ENCODE measurements around the gene RBP3.

RBP3 gene

GRCh38 chr10:47339186-47339735 lies 8.9 kb upstream of the RBP3 start:
- DNase-seq = no peak

GRCh38 chr10:47339759-47340607 lies 8.2 kb upstream of the RBP3 start:
- no peak for DNase-seq

- peak; percentile 46 for DNase-seq
Measured at GRCh38 chr10:47340608-47341170, 7.5 kb upstream of the RBP3 start.

GRCh38 chr10:47344996-47345870 lies 2.9 kb upstream of the RBP3 start:
- DNase-seq = no peak

GRCh38 chr10:47346581-47347302 lies 1.4 kb upstream of the RBP3 start:
- DNase-seq = no peak

- no peak for DNase-seq
Measured at GRCh38 chr10:47347303-47347675, 874 bp upstream of the RBP3 start.

DNA sequence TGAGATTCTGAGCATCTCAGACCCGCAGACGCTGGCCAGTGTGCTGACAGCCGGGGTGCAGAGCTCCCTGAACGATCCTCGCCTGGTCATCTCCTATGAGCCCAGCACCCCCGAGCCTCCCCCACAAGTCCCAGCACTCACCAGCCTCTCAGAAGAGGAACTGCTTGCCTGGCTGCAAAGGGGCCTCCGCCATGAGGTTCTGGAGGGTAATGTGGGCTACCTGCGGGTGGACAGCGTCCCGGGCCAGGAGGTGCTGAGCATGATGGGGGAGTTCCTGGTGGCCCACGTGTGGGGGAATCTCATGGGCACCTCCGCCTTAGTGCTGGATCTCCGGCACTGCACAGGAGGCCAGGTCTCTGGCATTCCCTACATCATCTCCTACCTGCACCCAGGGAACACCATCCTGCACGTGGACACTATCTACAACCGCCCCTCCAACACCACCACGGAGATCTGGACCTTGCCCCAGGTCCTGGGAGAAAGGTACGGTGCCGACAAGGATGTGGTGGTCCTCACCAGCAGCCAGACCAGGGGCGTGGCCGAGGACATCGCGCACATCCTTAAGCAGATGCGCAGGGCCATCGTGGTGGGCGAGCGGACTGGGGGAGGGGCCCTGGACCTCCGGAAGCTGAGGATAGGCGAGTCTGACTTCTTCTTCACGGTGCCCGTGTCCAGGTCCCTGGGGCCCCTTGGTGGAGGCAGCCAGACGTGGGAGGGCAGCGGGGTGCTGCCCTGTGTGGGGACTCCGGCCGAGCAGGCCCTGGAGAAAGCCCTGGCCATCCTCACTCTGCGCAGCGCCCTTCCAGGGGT lies 703 bp downstream of the RBP3 start:
- no peak for DNase-seq

GRCh38 chr10:47349516-47349915 lies 1.4 kb downstream of the RBP3 start:
- DNase-seq = no peak

- DNase-seq = no peak
Measured at GRCh38 chr10:47349941-47350371, 1.8 kb downstream of the RBP3 start.

DNA sequence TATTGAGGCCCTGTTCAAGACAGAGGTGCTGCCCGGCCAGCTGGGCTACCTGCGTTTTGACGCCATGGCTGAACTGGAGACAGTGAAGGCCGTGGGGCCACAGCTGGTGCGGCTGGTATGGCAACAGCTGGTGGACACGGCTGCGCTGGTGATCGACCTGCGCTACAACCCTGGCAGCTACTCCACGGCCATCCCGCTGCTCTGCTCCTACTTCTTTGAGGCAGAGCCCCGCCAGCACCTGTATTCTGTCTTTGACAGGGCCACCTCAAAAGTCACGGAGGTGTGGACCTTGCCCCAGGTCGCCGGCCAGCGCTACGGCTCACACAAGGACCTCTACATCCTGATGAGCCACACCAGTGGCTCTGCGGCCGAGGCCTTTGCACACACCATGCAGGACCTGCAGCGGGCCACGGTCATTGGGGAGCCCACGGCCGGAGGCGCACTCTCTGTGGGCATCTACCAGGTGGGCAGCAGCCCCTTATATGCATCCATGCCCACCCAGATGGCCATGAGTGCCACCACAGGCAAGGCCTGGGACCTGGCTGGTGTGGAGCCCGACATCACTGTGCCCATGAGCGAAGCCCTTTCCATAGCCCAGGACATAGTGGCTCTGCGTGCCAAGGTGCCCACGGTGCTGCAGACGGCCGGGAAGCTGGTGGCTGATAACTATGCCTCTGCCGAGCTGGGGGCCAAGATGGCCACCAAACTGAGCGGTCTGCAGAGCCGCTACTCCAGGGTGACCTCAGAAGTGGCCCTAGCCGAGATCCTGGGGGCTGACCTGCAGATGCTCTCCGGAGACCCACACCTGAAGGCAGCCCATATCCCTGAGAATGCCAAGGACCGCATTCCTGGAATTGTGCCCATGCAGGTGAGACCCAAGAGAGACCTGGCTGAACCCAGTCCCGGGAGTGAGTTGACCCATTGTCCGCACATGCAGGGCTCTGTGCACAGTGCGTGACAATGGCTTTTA lies 2.8 kb downstream of the RBP3 start:
- DNase-seq = no peak

DNA sequence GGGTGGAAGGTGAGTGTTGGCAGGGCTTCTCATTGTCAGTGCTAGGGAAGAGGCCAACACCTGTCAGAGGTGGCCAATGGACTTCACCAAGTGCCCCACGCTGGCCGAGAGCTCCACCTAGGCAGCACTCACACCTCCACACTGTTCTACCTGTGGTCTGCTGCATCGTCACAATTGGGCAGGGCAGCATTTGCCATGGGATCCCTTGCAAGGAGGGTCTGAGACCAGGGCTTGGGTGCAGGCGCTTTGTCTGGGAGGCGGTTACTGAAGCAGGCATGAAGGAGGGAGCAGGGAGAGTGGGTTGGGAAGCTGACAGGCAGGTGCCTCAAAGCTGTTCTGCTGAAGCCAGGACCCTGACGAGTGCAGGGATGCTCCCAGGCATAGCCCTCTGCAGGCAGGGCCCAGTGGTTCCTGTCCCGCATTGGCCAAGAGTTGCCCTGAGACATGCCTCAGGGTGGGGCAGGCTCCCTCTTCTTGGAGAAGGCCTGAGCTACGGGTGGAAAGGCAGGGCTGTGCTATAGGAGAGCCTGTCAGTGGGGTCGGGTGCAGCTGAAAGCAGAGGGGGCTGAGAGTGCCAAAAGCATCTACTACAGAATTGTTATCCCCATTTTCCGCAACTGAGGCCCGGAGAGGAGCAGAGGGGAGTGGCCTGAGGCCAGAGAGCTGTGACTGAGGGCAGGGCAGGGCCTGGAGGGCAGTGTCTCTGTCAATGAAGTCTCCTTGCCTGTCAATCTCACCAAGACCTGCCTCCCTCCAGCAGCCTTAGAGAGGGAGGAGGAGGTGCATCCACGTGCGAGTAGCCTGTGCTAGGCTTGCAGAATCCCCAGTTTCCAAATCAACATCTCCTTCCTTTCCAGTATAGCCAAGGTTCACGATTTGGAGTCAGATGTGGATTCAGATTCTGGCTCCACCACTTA lies 4.0 kb downstream of the RBP3 start:
- no peak for DNase-seq

GRCh38 chr10:47353351-47353750 lies 5.2 kb downstream of the RBP3 start:
- DNase-seq = no peak

- DNase-seq = peak; percentile 3
Measured at GRCh38 chr10:47354165-47354564, 6.0 kb downstream of the RBP3 start.

DNA sequence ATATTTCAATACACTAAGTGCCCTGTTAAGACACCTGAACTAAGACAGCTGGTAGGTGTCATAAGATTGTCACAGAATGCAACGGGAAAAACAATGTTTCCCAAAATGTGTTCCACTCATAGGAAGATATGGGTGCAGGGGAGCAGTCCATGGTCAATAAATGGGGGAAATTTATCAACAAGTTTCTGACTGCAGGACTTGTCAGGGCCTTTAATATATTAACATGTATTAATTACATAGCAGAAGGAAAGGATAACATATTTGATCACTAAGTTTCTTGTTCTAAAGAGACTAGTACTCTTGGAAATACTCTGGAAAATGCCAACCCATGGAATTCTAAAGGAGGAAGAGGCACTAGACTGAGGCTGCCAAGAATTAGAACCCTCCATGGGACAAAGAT lies 6.7 kb downstream of the RBP3 start:
- DNase-seq = no peak

- no peak for DNase-seq
Measured at GRCh38 chr10:47356708-47357107, 8.5 kb downstream of the RBP3 start.

DNA sequence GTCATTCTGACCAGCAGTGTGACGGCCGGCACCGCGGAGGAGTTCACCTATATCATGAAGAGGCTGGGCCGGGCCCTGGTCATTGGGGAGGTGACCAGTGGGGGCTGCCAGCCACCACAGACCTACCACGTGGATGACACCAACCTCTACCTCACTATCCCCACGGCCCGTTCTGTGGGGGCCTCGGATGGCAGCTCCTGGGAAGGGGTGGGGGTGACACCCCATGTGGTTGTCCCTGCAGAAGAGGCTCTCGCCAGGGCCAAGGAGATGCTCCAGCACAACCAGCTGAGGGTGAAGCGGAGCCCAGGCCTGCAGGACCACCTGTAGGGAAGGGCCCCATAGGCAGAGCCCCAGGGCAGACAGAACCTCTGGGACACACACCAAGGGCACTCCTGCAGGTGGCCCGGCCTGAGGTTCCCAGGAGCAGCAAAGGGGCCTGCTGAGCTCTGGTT lies 9.0 kb downstream of the RBP3 start:
- DNase-seq = no peak

DNA sequence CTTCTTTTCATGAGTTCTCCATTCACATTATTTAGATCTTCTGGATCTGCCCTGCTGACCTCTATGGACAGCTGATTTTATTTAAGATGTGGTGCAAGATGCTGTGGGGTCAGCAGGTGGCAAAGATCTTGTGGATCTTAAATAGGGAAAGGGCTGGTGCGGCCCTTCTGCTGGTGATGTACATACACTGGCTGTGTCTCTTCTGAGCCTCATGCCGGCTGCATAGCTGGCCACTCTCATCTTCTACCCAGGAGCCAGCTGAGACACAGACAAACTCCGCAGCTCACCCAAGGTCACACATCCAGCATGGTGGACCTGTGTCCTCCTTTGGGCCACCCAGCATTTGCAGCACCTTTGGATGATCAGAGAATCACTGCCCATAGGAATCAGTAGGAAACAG lies 9.7 kb downstream of the RBP3 start:
- no peak for DNase-seq

- no peak for DNase-seq
Measured at GRCh38 chr10:47358457-47358856, 10.3 kb downstream of the RBP3 start.

GRCh38 chr10:47359101-47359500 lies 10.9 kb downstream of the RBP3 start:
- no peak for DNase-seq

All from fibroblast of upper back skin (primary cell).